Fibroblast of mammary gland (primary cell): ENCODE measurements around the gene FBXO28.
A peak's percentile ranks its signal among the peaks of the same experiment; 100 is the strongest.
"Not testable (repeated sequence)": the region's sequence is repeated elsewhere in the genome, so short reads cannot be mapped to it uniquely, and the experiment has no call there.

Experiments used
- DNase-seq: peaks from one replicate; pipeline ENCODE4 v3.0.0-alpha.2; 2010; ENCODE audit warnings: low read depth
- H3K4me3 ChIP-seq: 2 replicates; pipeline ENCODE4 v1.5.1; 2011; ENCODE audit warnings: low read depth, mild to moderate bottlenecking, low read length, moderate library complexity; ENCODE audit not compliant: control insufficient read depth
- CTCF ChIP-seq: conservative IDR thresholded peaks from 2 replicates; pipeline ENCODE4 v1.5.1; 2011; ENCODE audit warnings: low read depth, low read length, inconsistent platforms; ENCODE audit not compliant: control insufficient read depth, insufficient read depth

Gene FBXO28

DNA sequence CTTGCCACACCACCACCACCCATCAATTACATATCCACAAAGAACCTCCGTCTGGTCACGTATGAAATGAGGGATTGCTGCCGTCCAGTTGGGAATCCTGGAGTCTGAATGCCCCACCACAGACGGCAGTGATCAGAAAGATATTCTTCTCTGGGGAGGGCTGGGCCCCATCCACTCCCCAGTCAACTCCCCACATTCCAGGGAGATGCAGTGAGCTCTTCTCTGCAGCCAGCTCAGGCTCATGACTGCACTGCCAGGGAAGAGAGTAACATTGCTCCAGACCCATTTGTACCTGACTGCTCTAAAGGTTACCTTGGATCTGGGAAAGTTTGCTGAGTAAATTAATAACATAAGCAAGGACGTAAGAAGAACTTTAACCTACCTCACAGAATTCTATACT, 87.5 kb downstream of the FBXO28 start:
- no peak overlapping the region for H3K4me3 ChIP-seq
- TF ChIP-seq CTCF: no peak
- DNase-seq: no peak

DNA sequence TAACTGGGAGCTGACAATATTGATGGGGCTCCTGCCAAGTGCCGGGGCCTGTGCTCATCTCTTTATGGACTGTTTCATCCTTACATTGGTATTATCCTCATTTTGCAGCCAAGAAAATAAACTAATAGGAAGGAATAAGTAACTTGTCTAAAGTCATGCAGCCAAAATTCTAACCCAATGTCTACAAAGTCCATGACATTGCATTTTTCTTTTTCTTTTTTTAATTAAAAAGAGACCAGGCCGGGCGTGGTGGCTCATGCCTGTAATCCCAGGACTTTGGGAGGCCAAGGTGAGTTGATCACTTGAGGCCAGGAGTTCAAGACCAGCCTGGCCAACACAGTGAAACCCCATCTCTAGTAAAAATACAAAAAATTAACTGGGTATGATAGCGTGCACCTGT, 87.9 kb downstream of the FBXO28 start:
- no peak for TF ChIP-seq CTCF
- H3K4me3 ChIP-seq: no peak overlapping the region

DNA sequence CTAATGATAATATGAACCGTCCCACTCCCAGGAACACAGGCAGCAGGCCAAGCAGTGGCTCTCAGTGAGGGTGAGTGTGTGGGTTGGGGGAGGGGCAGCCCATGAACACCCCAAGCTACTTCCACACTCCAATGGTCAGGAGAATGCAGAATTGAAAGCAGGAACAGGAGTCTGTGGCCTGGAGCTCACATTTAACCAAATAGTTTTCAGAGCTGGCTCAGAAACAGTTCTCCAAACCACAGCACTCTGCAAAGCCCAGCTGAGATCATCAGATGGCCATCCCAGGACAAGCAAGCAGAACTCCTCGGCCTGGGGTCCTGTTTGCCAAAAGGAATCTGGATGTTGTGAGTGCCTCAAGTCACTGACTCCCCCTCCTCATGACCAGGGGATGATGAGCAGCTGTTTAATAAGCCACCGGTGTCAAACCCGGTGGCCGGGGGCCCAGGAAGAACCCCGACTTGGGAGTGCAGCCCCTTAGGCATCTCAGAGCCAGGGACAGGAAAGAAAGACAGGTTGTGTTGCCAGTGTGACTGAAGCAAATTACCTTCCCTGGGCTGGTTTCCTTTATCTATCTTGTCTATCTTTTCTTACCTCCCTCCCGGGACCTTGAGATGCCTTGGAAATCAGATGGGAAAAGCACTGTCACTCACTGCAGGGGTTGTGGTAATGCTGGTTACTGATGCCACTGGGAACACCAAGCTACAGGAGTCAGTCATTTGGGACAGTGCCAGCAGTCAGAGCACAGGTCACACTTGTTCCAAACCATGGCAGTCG, 89.5 kb downstream of the FBXO28 start:
- H3K4me3 ChIP-seq: no peak overlapping the region
- peak; percentile 81 for DNase-seq
- no peak for TF ChIP-seq CTCF

More for the DNA sequence above, 87.9 kb downstream of the FBXO28 start:
- no peak for DNase-seq

- peak; percentile 83 for DNase-seq
- TF ChIP-seq CTCF: no peak
- H3K4me3 ChIP-seq: no peak overlapping the region
These were observed 91.5 kb downstream of the FBXO28 start for GRCh38 chr1:224205438-224205840.

DNA sequence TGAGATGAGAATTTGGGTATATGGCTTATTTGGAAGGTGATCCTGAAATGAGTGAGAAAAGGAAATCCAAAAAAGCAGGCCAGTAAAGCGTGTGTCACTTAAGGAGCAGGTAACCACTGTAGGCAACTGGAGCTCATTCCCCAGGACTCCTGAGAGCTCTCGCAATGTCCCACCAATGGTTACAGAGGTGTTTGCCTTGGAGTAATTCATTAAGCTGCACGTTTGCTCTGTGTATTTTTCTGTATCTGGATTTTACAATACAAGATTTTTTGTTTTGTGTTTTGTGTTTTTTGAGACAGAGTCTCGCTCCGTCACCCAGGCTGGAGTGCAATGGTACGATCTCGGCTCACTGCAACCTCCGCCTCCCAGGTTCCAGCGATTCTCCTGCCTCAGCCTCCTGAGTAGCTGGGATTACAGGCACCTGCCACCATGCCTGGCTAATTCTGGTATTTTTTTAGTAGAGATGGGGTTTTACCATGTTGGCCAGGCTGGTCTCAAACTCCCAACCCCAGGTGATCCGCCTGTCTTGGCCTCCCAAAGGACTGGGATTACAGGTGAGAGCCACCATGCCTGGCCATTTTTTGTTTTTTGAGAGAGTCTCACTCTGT, 92.1 kb downstream of the FBXO28 start:
- not testable (repeated sequence) for H3K4me3 ChIP-seq, DNase-seq

- peak; percentile 87 for DNase-seq
- TF ChIP-seq CTCF: no peak
- H3K4me3 ChIP-seq: no peak overlapping the region
These were observed 97.5 kb downstream of the FBXO28 start for GRCh38 chr1:224211206-224211962.
